GM10266 (cell line): ENCODE measurements around the gene TRIM26.
"Not testable (repeated sequence)": the region's sequence is repeated elsewhere in the genome, so short reads cannot be mapped to it uniquely, and the experiment has no call there.

Experiments
- DNase-seq: peaks from one replicate; pipeline ENCODE4 v3.0.0; 2012; ENCODE audit errors: extremely low spot score
- CTCF ChIP-seq: IDR thresholded peaks from 2 replicates; pipeline ENCODE4 v1.5.1; 2012; ENCODE audit warnings: mild to moderate bottlenecking, low read depth; ENCODE audit not compliant: control insufficient read depth, insufficient read depth; ENCODE audit errors: missing control alignments

Gene TRIM26

GRCh38 chr6:30142665-30143064, 70.5 kb downstream of the TRIM26 start:
- DNase-seq: no peak
- no peak for TF ChIP-seq CTCF

GRCh38 chr6:30140240-30140639, 73.0 kb downstream of the TRIM26 start:
- not testable (repeated sequence) for DNase-seq

- DNase-seq: no peak
- TF ChIP-seq CTCF: no peak
These were observed 76.5 kb downstream of the TRIM26 start for GRCh38 chr6:30136570-30137286.

GRCh38 chr6:30135757-30136156, 77.4 kb downstream of the TRIM26 start, which contains the start of gene TRIM40:
TRIM40 (plus strand) TSS chr6:30136140; CDS start chr6:30137037, 897 bp downstream.
- no peak for DNase-seq
- TF ChIP-seq CTCF: no peak

- TF ChIP-seq CTCF: no peak
- DNase-seq: no peak
These were observed 78.1 kb downstream of the TRIM26 start for GRCh38 chr6:30135147-30135546.
